GM23338 (cell line): ENCODE measurements around the gene TICAM2. TPM values are rescaled to one million over a fixed set of nuclear protein-coding genes. Genes with fewer than 3 reads are reported as not detected.

Experiments used
- ATAC-seq: fragments of 200-7000 bp; cut with Tn5 transposase; 3 replicates; pipeline ENCODE4 v1.9.1; 2020
- DNase-seq: peaks from one replicate; pipeline ENCODE4 v3.0.0-alpha.2; 2015; ENCODE audit warnings: low spot score
- H2AFZ ChIP-seq: fragments of 200-600 bp; sonication (generic); 2 replicates; pipeline ENCODE4 v1.8.0; 2016; ENCODE audit warnings: antibody characterized with exemption, mild to moderate bottlenecking, moderate library complexity
- H3F3A ChIP-seq: fragments of 200-600 bp; sonication (generic); replicated peaks from 2 replicates; pipeline ENCODE4 v1.8.0; 2017; ENCODE audit warnings: antibody characterized with exemption, mixed run types, low read depth
- H3K27ac ChIP-seq: fragments of 200-600 bp; sonication (generic); 2 replicates; pipeline ENCODE4 v1.6.1; 2016; ENCODE audit warnings: low read depth
- H3K27me3 ChIP-seq: fragments of 200-600 bp; sonication (generic); 2 replicates; pipeline ENCODE4 v1.8.0; 2016; ENCODE audit warnings: mild to moderate bottlenecking, mixed run types, moderate library complexity; ENCODE audit not compliant: insufficient read depth
- H3K36me3 ChIP-seq: fragments of 200-600 bp; sonication (generic); 2 replicates; pipeline ENCODE4 v1.8.0; 2016; ENCODE audit warnings: mild to moderate bottlenecking; ENCODE audit not compliant: insufficient read depth
- H3K4me1 ChIP-seq: fragments of 200-600 bp; sonication (generic); 2 replicates; pipeline ENCODE4 v1.8.0; 2016; ENCODE audit warnings: mild to moderate bottlenecking, moderate library complexity; ENCODE audit not compliant: insufficient read depth
- H3K4me2 ChIP-seq: fragments of 200-600 bp; sonication (generic); 2 replicates; pipeline ENCODE4 v1.7.1; 2017; ENCODE audit warnings: mixed run types
- H3K4me3 ChIP-seq: fragments of 200-600 bp; sonication (generic); 2 replicates; pipeline ENCODE4 v1.6.1; 2016; ENCODE audit warnings: mixed run types
- H3K79me2 ChIP-seq: fragments of 200-600 bp; sonication (generic); replicated peaks from 2 replicates; pipeline ENCODE4 v1.8.0; 2017; ENCODE audit warnings: mild to moderate bottlenecking; ENCODE audit not compliant: insufficient read depth
- H3K9me2 ChIP-seq: fragments of 200-600 bp; sonication (generic); 2 replicates; pipeline ENCODE4 v1.8.0; 2017; ENCODE audit not compliant: insufficient read depth
- H4K20me1 ChIP-seq: fragments of 200-600 bp; sonication (generic); replicated peaks from 2 replicates; pipeline ENCODE4 v1.8.0; 2017; ENCODE audit warnings: mild to moderate bottlenecking; ENCODE audit not compliant: insufficient read depth
- H3K27ac Mint-ChIP-seq: 2 replicates; pipeline ENCODE4 v1.8.0; 2020; ENCODE audit warnings: inconsistent platforms, mild to moderate bottlenecking, moderate library complexity, mixed read lengths
- H3K27me3 Mint-ChIP-seq: 3 replicates; pipeline ENCODE4 v1.8.0; 2022; ENCODE audit warnings: low read depth, mild to moderate bottlenecking, moderate library complexity, mixed read lengths, inconsistent platforms; ENCODE audit not compliant: insufficient read depth, poor library complexity
- H3K36me3 Mint-ChIP-seq: 3 replicates; pipeline ENCODE4 v1.8.0; 2021; ENCODE audit warnings: low read depth, mild to moderate bottlenecking, inconsistent platforms, moderate library complexity, mixed read lengths
- H3K4me1 Mint-ChIP-seq: 3 replicates; pipeline ENCODE4 v1.8.0; 2020; ENCODE audit warnings: mild to moderate bottlenecking, inconsistent platforms, mixed read lengths
- H3K4me3 Mint-ChIP-seq: 3 replicates; pipeline ENCODE4 v1.8.0; 2021; ENCODE audit warnings: moderate library complexity, mild to moderate bottlenecking, inconsistent platforms, mixed read lengths
- H3K9me3 Mint-ChIP-seq: 3 replicates; pipeline ENCODE4 v1.8.0; 2020; ENCODE audit warnings: moderate library complexity, mild to moderate bottlenecking, inconsistent platforms, mixed read lengths
- CTCF ChIP-seq, 2 experiments: fragments of 200-600 bp in 1 of 2; sonication (generic) in 1 of 2; conservative IDR thresholded peaks; 2 replicates each; pipeline versions ENCODE4 v1.5.1 to v1.6.1; 2016 to 2017; ENCODE audit warnings: antibody characterized with exemption in 2 of 2, low read depth in 2 of 2, mild to moderate bottlenecking in 2 of 2, moderate library complexity in 1 of 2
- EZH2 ChIP-seq: fragments of 200-600 bp; sonication (generic); IDR thresholded peaks from one replicate; pipeline ENCODE4 v1.8.0; 2017; ENCODE audit warnings: antibody characterized with exemption, mild to moderate bottlenecking, low read depth; ENCODE audit not compliant: unreplicated experiment
- EZH2phosphoT487 ChIP-seq: fragments of 200-600 bp; sonication (generic); IDR thresholded peaks from one replicate; pipeline ENCODE4 v1.8.1; 2018; ENCODE audit warnings: antibody characterized with exemption; ENCODE audit not compliant: unreplicated experiment
- JUNB ChIP-seq: IDR thresholded peaks from one replicate; pipeline ENCODE4 v1.6.1; 2016; ENCODE audit warnings: antibody characterized with exemption; ENCODE audit not compliant: unreplicated experiment
- REST ChIP-seq: IDR thresholded peaks from one replicate; pipeline ENCODE4 v1.6.1; 2018; ENCODE audit warnings: antibody characterized with exemption; ENCODE audit not compliant: unreplicated experiment
- STAT1 ChIP-seq: IDR thresholded peaks from one replicate; pipeline ENCODE4 v1.6.1; 2016; ENCODE audit warnings: antibody characterized with exemption; ENCODE audit not compliant: unreplicated experiment
- ZNF114 ChIP-seq: fragments of 250-450 bp; sonication (Bioruptor Pico); IDR thresholded peaks from 2 replicates; pipeline ENCODE4 v1.5.0; 2020; ENCODE audit warnings: mild to moderate bottlenecking, moderate library complexity
- ZNF331 ChIP-seq: fragments of 250-450 bp; sonication (Bioruptor Pico); IDR thresholded peaks from 2 replicates; pipeline ENCODE4 v1.5.0; 2020; ENCODE audit warnings: low read depth, mild to moderate bottlenecking, moderate library complexity
- polyA plus RNA-seq: library from polyadenylated mRNA; unstranded; fragments of >200 nt; fragmentation: Nextera tagmentation; extraction: Ambion mirVana; gene quantifications from 2 replicates; pipeline ENCODE4 v1.2.1, GENCODE V29; 2016
- total RNA-seq: library from RNA; depleted of rRNA; stranded (reverse); fragments of >200 nt; shearing (Covaris generic); gene quantifications from 2 replicates; pipeline ENCODE4 v1.2.3, GENCODE V29; 2014
- TF ChIP-seq, protein P1 (sequence below): fragments of 250-450 bp; sonication (Bioruptor Pico); IDR thresholded peaks from 2 replicates; pipeline ENCODE4 v1.5.0; 2020; ENCODE audit warnings: mild to moderate bottlenecking, moderate library complexity

The TICAM2 gene
- total and polyA plus RNA-seq, 2 experiments from 2014 or later = 1.0 TPM; not detected in 1

DNA sequence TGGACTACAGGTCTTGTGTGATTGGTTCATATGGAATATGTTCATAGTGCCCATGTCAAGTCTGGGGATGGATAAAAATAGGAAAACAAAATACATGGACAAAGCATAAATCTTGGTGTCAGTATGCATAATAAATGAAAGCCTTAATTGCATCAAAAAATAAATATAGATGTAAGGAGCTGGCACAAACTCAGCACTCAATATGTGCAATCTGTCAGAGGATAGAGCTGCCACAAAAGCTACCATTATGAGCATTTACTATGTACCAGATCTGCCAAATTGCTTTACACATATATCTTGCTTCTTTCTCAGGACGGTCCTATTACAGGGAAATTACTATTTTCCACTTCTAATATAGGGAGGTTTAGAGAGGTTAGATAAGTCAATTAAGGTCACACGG lies 41.8 kb upstream of the TICAM2 start:
- H3F3A ChIP-seq = no peaks in the 10 kb centered on the region
- H3K27me3 Mint-ChIP-seq = peaks cover 3% of the 10 kb centered on the region
- H3K4me3 Mint-ChIP-seq = no peak overlapping the region
- H3K79me2 ChIP-seq = no peaks in the 10 kb centered on the region
- no peaks in the 10 kb centered on the region for H4K20me1 ChIP-seq
- no peak overlapping the region for H3K4me2 ChIP-seq
- ATAC-seq (no peak), DNase-seq (no peak)
- no peaks in the 10 kb centered on the region for H3K27me3 ChIP-seq
- no peak overlapping the region for H3K27ac Mint-ChIP-seq
- peaks cover 7% of the 10 kb centered on the region for H3K4me1 Mint-ChIP-seq
- peaks cover 7% of the 10 kb centered on the region for H3K4me1 ChIP-seq
- no peak overlapping the region for H2AFZ ChIP-seq
- no peaks in the 10 kb centered on the region for H3K36me3 Mint-ChIP-seq
- H3K27ac ChIP-seq = no peak overlapping the region
- TF ChIP-seq CTCF (conservative IDR thresholded peaks at IDR 0.05; ENCODE audit: low read depth in 2 of 2) = no peak
- TF ChIP-seq STAT1 = no peak
- no peak for TF ChIP-seq ZNF114 (CRISPR knock-in tag)
- TF ChIP-seq, protein P1, sequence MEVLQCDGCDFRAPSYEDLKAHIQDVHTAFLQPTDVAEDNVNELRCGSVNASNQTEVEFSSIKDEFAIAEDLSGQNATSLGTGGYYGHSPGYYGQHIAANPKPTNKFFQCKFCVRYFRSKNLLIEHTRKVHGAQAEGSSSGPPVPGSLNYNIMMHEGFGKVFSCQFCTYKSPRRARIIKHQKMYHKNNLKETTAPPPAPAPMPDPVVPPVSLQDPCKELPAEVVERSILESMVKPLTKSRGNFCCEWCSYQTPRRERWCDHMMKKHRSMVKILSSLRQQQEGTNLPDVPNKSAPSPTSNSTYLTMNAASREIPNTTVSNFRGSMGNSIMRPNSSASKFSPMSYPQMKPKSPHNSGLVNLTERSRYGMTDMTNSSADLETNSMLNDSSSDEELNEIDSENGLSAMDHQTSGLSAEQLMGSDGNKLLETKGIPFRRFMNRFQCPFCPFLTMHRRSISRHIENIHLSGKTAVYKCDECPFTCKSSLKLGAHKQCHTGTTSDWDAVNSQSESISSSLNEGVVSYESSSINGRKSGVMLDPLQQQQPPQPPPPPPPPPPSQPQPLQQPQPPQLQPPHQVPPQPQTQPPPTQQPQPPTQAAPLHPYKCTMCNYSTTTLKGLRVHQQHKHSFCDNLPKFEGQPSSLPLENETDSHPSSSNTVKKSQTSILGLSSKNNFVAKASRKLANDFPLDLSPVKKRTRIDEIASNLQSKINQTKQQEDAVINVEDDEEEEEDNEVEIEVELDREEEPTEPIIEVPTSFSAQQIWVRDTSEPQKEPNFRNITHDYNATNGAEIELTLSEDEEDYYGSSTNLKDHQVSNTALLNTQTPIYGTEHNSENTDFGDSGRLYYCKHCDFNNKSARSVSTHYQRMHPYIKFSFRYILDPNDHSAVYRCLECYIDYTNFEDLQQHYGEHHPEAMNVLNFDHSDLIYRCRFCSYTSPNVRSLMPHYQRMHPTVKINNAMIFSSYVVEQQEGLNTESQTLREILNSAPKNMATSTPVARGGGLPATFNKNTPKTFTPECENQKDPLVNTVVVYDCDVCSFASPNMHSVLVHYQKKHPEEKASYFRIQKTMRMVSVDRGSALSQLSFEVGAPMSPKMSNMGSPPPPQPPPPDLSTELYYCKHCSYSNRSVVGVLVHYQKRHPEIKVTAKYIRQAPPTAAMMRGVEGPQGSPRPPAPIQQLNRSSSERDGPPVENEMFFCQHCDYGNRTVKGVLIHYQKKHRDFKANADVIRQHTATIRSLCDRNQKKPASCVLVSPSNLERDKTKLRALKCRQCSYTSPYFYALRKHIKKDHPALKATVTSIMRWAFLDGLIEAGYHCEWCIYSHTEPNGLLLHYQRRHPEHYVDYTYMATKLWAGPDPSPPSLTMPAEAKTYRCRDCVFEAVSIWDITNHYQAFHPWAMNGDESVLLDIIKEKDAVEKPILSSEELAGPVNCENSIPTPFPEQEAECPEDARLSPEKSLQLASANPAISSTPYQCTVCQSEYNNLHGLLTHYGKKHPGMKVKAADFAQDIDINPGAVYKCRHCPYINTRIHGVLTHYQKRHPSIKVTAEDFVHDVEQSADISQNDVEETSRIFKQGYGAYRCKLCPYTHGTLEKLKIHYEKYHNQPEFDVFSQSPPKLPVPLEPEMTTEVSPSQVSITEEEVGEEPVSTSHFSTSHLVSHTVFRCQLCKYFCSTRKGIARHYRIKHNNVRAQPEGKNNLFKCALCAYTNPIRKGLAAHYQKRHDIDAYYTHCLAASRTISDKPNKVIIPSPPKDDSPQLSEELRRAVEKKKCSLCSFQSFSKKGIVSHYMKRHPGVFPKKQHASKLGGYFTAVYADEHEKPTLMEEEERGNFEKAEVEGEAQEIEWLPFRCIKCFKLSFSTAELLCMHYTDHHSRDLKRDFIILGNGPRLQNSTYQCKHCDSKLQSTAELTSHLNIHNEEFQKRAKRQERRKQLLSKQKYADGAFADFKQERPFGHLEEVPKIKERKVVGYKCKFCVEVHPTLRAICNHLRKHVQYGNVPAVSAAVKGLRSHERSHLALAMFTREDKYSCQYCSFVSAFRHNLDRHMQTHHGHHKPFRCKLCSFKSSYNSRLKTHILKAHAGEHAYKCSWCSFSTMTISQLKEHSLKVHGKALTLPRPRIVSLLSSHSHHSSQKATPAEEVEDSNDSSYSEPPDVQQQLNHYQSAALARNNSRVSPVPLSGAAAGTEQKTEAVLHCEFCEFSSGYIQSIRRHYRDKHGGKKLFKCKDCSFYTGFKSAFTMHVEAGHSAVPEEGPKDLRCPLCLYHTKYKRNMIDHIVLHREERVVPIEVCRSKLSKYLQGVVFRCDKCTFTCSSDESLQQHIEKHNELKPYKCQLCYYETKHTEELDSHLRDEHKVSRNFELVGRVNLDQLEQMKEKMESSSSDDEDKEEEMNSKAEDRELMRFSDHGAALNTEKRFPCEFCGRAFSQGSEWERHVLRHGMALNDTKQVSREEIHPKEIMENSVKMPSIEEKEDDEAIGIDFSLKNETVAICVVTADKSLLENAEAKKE (CRISPR knock-in tag) = no peak
- no peak for TF ChIP-seq EZH2
- TF ChIP-seq EZH2phosphoT487 = no peak
- no peak for TF ChIP-seq REST
- no peak for TF ChIP-seq JUNB
- TF ChIP-seq ZNF331 (CRISPR knock-in tag) = no peak
- no peak overlapping the region for H3K4me3 ChIP-seq
- 0 out of 2 replicates have a peak, but pooled peaks cover 5% of the 10 kb centered on the region for H3K9me2 ChIP-seq
- no peaks in the 10 kb centered on the region for H3K36me3 ChIP-seq
- no peaks in the 10 kb centered on the region for H3K9me3 Mint-ChIP-seq
